Activated gamma-delta T cell (primary cell): ENCODE data around the gene PDE4B.

Experiments used
- DNase-seq: peaks from one replicate; lab custom pipeline; 2025; lab: John Stamatoyannopoulos, UW

The PDE4B gene

DNA sequence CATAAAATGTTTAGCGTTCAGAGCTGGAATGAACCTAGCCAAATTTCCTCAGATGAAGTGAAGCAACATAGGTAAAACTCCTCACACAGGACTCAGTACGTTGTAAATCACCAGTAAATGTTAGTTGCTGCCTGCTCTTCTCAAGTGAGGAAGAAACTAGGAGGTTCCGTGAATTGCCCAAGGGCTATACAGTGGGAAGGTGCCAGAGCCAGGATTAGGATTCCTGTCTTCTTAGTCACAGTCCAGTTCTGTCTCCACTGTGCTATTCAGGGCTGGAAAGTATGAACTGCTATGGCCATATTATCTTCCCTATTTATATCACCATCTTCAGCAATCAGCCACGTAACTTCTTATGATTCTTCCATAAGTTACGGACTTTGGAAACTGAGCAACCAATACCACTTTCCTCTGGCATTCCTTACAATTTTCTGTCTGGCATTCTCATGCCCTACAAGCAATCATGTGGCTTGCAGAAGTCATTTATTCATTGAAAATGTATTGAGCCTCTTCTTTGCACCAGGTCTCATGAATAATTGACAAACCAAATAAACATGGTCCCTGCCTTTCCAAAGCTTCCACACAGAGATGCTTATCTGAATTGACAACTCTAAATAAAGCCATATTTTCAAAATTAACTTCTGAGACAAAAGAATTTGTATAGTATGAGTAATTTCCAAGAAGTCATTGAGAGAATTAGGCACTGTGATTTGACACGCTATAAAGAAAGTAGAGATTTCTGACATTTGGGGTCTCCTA, 469.7 kb downstream of the PDE4B start:
- DNase-seq, result no peak

DNA sequence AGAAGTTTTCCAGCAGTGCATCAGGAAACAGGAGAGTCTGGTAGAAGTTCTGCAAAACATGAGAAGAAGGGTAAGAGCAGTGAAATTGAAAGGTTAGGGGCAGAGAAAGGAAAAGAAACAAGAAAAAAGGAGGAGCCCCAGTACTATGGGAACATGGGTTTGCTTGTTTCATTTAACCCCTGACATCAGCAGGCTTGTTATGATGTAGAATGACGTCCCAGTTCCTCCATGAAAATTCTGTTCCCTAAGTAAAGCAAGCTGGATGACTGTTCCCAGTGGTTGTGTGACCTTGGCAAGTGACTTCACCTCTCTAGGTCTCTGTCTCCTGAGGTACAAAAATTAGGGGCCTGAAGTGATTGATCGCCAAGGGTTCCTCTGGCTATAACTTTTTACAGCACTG, 472.6 kb downstream of the PDE4B start:
- DNase-seq, result no peak

DNA sequence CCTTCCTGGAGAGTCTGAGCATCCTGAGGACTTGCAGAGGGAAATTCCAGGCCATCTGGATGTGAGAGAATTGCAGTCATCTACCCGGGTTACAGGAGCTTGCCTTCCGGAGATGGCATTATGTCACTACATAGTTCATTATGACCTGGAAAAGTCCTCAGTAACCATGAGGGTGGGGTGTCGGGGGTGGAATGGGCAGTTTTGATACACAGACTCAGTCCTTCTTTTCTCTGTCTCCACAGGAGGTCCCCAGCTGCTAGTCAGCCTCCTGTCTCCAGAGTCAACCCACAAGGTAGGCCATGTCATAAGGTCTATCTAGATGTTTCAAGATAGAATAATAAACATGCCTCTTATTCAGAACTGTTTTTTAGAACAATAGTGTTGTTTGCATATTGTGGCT, 473.1 kb downstream of the PDE4B start:
- DNase-seq, result no peak

DNA sequence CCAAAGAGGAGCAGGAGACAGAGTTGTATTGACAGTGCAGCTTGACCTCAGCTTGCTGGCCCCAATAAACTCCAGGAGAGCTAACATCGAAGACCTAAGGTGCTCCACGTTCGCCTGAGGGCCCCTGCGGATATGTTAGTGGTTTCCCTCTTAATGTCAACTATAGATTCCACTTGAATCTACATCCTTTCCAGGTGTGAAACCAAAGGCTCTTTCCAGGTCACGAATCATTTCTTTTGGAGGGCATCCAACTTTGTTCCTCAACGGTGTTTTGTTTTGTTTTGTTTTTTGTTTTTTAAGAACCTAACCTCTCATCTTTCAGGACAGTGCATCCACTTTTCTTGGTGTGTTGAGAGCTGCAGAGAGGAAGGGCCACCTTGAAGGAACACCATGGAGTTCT, 473.7 kb downstream of the PDE4B start:
- no peak for DNase-seq

DNA sequence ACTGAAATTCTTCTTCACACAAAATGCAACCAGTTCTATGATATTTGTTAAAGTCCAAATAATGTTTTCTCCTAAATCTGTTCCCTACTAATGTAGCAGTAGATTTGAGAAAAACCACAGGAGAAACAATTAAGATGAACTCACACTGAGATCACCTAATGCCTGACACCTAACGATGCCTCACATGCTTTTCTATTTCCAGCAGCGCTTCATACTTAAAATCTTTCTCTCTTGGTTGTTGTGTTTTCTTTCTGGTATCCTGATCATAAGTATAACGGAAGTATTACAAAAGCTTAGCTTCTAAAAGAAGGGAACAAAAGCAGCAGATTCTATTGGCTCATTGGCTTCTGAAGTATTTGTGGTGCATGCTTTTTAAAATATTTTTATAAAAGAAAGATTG, 474.1 kb downstream of the PDE4B start:
- DNase-seq, result no peak

DNA sequence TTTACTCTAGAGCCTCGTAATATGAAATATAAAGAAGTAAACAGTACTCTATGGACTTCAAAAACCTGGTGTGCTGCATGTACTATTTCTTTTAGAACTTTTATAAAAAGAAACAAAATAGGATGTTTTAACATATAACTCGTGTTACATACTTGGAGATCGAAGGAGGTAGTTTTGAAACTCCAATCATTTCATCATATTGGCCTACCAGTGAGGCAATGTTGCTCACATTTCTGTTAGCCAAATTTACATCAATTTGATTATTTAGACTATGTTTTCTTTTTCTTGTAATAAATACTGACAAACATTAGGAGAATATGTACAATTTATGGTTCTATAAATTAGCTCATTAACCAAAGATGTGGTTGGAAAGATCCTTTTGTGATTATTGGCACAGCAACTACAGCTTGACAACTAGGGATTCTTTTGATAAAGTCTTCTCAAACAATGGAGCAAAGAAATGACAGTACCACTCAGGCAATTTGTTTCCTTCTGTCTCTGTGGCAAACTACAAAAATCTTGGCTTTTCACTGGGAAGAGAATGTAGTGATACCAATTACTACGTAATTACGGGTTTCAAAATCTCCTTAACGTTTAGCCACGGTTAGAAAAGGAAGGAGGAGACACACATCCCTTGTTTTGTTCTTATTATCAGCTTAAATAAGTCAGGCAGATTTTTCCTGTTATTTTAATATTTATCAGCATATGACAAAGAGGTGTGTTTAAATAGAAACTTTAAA, 474.7 kb downstream of the PDE4B start:
- DNase-seq, result no peak

DNA sequence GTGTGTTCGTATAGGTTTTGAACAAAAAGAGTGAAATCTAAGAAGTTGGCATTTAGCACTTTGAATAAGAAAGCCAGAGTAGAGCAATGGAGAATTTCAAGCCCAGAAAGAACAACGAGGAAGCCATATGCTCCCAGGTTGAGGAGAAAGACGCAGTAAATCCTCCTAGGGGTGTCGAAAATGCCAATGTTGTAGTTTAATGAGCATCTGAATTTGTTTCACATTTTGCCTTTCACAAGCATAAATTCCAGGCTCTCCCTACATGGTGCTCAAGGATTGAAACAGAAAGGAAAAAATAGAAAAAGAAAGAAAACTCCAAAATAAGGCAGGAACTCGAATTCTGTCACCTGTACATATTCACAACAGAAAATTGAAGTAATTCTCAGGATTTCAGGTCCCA, 476.5 kb downstream of the PDE4B start:
- DNase-seq, result no peak

DNA sequence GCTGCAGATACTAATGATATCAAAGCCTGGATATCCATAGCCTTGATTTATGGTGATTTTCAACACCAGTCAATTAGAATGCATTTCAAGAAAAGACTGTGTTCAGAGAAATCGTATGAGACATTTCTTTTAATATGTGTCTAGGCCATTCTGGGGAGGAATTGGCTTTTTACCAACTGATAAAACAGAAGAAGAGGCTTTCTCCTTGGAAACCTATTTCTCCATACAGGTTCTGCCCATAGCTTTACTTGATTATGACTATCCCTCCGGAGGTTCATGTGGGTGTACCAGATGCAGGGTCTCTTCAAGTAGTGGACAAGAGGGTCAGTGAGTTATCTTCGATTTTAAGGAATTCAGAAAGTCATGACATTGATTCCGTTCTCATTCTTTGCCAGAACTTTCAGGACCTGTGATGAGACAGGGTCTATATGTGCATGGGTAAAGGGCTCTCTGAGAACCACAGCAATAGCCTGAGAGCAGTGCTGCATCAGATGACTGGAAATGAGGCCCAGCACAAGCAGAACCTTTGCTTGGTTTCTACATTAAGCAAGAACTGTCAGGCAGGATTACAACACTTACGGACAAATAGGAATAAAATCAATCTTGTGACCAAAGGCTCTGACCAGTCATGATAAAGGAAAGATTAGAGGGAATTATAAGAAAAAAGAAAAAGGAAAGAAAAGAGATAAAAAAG, 477.6 kb downstream of the PDE4B start:
- DNase-seq, result no peak

DNA sequence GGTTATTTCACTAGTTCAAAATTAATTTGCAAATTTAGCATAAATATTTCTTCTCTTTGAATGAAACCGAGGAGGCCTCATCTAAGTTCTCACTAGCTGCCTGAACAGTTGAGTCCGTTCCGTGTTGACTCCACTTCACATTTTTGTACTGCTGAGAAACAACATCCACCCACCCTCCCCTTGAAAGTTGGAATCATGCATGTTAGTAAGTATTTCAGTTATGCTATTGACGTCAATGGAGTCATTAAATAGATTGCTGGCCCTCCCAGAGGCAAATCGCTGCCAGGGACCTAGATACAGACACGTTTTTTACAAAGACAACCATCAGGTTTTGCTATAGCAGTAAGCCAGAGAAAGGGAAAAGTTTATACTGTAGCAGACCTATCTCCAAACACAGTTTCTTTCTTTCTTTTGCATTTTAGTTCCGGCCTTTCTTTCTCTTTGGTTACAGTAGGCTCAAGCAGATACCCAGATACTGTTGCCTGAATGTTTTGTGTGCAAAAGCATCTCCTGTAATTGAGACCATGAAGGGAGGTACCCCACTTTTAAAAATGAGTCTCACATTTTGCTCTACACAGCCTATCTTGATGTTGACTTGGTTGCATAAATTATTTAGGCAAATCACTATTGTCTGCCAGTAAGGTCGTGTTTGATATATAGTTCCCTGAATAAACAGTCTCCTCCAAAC, 478.7 kb downstream of the PDE4B start:
- DNase-seq, result no peak

DNA sequence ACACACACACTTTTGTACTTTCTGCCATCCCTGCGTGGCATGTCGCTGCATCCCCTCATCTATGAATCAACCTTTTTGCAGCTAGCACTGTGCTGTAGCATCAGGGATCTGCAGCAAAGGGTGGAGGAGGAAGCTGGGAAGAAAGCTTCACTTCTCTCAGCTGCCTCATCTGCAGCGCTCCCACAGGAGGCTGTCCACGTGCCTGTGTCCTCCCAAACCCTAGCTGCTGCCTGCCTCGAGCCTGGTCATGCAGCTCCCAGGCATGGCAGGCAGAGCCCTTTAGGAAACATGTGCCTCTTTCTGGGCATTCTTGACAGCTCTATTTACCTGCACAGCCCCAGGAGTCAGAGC, 479.2 kb downstream of the PDE4B start:
- DNase-seq, result no peak

DNA sequence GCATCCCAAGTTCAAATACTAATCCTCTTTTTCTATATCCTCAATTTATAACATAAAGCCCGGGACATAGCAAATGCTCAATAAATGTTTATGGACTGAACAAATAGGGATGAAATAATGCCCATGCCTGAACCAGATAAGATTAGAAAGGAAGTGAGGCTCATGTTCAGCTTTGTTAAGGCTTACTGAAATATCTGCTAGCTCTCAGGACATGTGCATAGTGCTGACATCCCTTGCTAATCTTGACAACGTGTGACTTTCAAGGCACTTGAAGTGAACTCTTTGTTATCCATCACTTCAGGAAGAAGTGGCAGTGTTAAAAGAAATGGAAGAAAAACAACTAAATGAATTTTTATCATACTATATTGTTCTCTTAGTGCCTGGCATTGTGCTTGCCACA, 481.0 kb downstream of the PDE4B start:
- no peak for DNase-seq

DNA sequence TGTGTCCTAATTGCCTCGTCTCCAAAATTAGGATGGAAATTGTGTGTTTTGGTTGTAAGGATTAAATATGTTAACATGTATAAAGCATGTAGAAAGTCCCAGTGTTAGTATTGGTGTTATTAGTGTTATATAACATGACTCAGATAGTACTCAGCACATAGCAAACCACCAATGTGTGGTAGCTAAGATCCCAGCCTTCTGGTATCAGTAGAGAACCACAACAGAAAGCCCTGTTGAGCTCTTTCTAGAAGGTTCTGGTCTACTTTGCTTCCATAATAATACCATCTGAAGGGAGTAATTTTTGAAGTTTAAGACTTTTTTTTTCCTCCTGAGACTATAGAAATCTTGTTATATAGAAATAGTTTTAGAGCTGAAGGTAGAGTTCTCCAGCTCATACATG, 481.9 kb downstream of the PDE4B start:
- DNase-seq, result no peak

DNA sequence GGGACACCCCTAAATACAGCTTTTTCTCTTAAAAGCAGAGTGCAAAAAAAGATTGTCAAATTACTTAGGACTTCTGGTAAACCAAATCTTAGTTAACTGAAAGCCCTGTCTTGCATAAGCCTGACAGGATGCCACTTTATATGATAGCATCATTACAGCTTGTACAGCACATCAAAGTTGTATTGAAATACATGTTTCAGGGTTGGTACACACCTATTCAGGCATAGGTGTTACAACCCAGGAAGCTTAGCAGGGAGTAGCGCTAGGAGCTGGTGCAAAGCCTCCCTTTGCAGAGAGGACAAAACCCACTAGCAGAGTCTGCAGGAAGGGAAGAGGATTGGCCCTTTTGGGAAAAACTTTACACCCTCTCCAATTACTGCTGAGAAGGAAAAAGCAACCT, 482.4 kb downstream of the PDE4B start:
- no peak for DNase-seq

DNA sequence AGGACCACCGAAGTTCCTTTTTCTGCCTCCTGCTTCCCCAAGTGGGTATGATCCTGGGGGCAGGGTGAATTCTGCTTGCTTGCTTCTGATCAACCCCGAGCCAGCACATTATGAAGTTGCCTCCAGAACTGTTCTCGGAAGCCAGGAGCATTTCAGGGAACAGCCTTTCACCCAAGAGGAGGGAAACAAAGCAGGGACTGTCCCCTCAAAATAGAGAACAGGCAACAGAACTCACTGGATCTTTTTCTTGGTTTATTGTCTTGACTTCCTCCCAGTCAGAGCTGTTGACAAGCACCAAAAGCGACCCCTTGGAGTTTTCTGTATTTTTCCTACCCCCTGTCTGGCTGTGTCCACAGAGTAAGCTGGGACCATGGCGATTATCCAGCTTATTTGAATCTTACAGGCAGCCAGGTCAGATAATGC, 482.9 kb downstream of the PDE4B start:
- no peak for DNase-seq

DNA sequence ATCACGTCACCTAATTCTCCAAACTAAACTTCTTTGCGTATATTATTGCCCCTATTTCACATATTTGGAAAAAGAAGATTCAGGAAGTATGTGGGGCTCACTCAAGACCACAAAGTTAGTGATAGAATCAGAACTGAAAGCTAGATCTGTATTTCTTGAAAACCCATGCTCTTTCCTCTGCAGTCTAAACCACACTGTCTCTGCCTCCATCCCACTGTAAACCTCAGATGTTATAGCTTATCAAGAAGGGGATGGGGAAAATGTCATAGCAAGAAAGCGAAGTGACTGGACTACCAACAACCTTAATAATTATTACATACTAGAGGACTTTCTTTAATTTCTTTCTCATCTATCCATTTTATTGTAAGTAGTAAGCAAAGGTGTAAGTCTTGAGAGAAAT, 483.5 kb downstream of the PDE4B start:
- DNase-seq, result no peak

DNA sequence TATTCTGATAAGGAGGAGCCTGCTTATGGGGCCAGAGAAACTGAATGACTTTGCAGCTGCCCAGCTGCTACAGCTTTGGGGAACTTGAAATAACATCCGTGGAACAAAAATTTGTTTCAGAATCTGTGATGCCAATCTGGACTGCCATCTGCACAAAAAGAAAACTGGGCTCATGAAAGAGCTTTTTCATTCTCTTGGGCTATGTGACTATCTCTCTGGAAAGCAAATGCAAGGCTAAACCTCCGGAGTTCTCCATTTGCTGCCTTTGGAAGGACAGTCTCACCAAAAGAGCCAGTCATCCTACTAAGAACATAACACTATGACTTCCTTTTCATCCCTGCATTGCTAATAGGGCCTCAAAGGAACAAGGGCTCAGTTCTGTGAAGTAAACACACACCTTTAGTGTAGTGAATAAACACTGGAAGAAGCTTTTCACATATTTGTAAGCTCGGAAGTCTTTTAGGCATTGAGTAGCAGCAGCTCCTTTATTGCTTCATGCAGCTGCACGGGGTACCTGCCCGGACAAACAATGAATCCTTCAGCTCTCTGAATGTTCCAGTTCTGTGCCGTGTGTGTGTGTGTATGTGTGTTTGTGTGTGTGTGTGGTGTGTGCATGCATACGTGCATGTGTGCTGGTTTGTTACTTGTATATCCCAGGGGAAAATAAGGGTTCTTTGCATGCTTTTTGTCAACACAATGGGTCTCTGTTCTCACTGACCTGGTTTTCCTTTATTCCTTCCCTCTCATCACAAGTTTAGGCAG, 485.7 kb downstream of the PDE4B start:
- no peak for DNase-seq

DNA sequence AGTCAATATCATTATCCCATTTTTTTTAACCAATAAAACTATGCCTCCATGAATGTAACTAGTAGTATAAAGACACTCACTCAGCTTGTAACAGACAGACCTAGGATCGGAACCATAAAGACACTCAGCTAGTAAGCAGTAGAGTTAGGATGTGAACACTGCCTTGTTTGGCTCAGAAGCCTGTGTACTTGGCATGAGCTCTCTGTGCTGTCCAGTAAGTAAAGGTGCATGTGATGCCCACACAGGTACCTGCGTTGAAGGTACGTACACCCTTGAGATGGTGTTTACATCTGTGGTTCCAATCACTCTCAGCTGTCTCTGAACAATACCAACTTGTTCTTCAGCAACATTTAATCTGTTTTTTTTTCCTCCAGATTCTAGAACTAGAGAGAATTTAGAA, 489.1 kb downstream of the PDE4B start:
- DNase-seq, result no peak

DNA sequence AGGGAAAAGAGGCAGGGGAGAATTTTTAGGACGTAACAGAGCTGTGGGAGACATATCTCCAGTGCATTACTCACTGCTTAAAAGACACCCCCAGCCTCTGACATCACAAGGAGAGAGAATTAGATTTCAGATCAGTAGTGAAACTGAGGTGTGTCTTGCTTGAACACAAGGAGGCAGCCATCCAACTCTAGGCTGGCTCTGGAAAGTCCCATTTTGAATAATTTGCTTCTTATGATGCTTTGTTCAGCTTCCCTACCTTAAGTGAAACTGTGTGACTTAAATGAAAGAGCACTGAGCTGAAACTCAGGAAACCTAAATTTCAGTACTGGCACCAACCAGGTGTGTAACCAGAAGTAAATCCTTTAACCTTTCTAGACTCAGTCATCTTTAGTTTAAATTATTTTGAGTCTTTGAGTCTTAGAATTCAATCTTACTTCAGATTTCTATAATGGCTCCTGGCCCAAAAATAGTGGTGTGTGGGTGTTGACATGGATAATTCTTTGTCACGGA, 489.7 kb downstream of the PDE4B start:
- no peak for DNase-seq

DNA sequence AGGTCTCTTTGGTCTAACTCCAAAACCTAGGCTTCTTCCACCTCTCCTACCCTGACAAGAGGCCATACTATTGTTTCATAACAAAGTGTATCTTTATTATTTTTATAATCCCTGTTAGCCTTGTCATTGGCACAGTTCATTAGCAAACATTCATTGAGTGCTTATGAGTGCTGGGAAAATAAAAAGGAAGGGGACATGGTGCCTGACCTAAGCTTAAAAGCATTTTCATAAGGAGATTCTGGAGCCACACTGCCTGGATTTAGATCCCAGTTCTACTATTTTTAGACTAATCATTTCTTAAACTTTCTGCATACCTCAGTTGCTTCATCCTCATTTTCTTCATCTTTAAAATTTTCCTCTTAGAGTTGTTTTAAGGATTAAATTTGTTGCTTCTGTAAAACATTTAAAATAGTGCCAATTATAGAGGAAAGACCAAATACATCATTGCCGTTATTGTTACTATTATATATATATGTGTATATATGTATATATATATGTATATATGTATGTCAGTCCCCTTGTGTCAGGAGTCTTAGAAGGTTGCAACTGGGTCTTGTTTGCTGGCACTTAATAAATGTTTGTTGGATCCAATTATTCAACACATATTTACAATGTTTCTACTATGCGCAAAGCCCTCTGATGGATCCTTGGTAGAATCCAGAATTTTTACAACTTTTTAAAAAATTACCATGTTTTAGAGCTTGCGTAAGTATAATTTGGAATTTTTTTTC, 490.4 kb downstream of the PDE4B start:
- DNase-seq, result no peak

DNA sequence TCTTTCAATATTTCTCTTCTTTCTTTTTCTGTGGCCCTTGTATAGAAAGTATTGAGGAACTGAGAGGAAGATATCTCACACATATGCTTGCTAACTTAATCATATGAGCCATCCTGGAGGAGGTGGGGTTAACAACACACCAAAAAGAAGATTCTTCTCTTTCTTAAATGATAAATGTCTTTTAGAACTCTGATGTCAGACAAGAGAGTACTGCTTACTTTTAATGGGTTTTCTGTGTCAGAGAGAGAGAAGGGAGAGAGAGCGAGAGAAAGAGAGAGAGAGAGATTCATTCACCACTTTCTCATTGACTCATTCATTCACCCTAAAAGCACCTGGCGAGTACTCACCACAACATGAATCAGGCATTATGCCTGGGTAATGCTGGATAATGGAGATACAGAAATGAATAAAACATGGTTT, 490.9 kb downstream of the PDE4B start:
- DNase-seq, result no peak

DNA sequence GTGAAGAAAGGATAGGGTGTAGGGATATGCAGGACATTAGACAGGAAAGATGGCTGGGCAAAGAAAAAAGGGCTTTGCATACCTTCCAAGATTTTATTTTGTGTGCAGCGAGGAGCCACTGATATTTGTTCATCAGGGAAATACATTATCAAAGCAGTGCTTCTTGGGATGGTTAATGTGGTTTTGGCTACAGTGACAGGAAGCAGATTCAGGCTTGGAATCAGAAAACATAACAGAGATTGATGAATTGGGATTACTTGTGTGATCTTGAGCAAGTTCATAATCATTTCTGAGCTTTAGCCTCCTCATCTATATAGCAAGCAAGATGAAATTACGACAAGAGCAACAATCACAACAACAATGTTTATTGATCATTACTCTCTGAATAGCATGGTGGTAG, 492.1 kb downstream of the PDE4B start:
- no peak for DNase-seq
